ENCODE results near the gene RHOV.
A peak's percentile ranks its signal among the peaks of the same experiment; 100 is the strongest.

- TF ChIP-seq CTCF (IDR thresholded peaks at IDR 0.05) = no peak
- no peak for TF ChIP-seq POLR2AphosphoS5 (IDR thresholded peaks at IDR 0.05; ENCODE audit: low read depth, low read length)
- no peak for TF ChIP-seq SIN3A (IDR thresholded peaks at IDR 0.05; ENCODE audit: borderline replicate concordance, insufficient read depth, low read depth, low read length)
- peak in 1 of 2 experiments; percentile 33; a peak in 1 of 4 replicates for TF ChIP-seq REST (IDR thresholded peaks at IDR 0.05; ENCODE audit: insufficient read depth in 1 of 2, low read depth in 2 of 2, low read length in 1 of 2)
- no peak for TF ChIP-seq TCF7L2 (IDR thresholded peaks at IDR 0.05; ENCODE audit: low read depth, low read length)
Observed at GRCh38 chr15:40921949-40922607, 48.0 kb upstream of the RHOV start.
